Mesothelial cell of epicardium (in vitro differentiated cells): ENCODE results near the gene CRYGB. TPM values are rescaled to one million over a fixed set of nuclear protein-coding genes. Genes with fewer than 3 reads are reported as not detected.
A peak's percentile ranks its signal among the peaks of the same experiment; 100 is the strongest.
"Not testable (repeated sequence)": the region's sequence is repeated elsewhere in the genome, so short reads cannot be mapped to it uniquely, and the experiment has no call there.

Experiments
- DNase-seq, 2 experiments: peaks; one replicate each; pipeline ENCODE4 v3.0.0; 2021; ENCODE audit warnings: low spot score in 2 of 2; ENCODE audit not compliant: unreplicated experiment in 2 of 2
- H3K27ac Mint-ChIP-seq: 2 replicates; pipeline ENCODE4 v1.8.0; 2021; ENCODE audit warnings: mixed read lengths
- H3K27me3 Mint-ChIP-seq: 2 replicates; pipeline ENCODE4 v1.8.0; 2021; ENCODE audit warnings: low read depth, mixed read lengths
- H3K36me3 Mint-ChIP-seq: 2 replicates; pipeline ENCODE4 v1.8.0; 2021; ENCODE audit warnings: mixed read lengths
- H3K4me1 Mint-ChIP-seq: 2 replicates; pipeline ENCODE4 v1.8.0; 2021; ENCODE audit warnings: mixed read lengths
- H3K4me3 Mint-ChIP-seq: 2 replicates; pipeline ENCODE4 v1.8.0; 2021; ENCODE audit warnings: mild to moderate bottlenecking, moderate library complexity, mixed read lengths
- H3K9me3 Mint-ChIP-seq: 2 replicates; pipeline ENCODE4 v1.8.0; 2021; ENCODE audit warnings: mixed read lengths
- CTCF ChIP-seq: fragments of 200-600 bp; sonication (generic); IDR thresholded peaks from one replicate; pipeline ENCODE4 v1.5.0; 2021; ENCODE audit warnings: antibody characterized with exemption; ENCODE audit not compliant: unreplicated experiment
- total RNA-seq: library from RNA; stranded (reverse); gene quantifications from 3 replicates; pipeline ENCODE4 v1.2.1, GENCODE V29; 2021

The CRYGB gene
- total RNA-seq, 1 donor from 2014 or later: not detected

GRCh38 chr2:208125251-208125650 is 20.7 kb downstream of the CRYGB start:
- TF ChIP-seq CTCF: no peak
- H3K9me3 Mint-ChIP-seq: no peaks in the 10 kb centered on the region
- H3K36me3 Mint-ChIP-seq: no peaks in the 10 kb centered on the region
- H3K27ac Mint-ChIP-seq: no peak overlapping the region
- H3K4me3 Mint-ChIP-seq: no peak overlapping the region
- DNase-seq: no peak
- peaks cover 12% of the 10 kb centered on the region for H3K4me1 Mint-ChIP-seq
- H3K27me3 Mint-ChIP-seq: no peaks in the 10 kb centered on the region

GRCh38 chr2:208124013-208124715 is 21.8 kb downstream of the CRYGB start, which contains the start of gene CRYGD:
CRYGD (minus strand) TSS chr2:208124524; CDS start chr2:208124473, 51 bp downstream.
- not testable (repeated sequence) for H3K9me3 Mint-ChIP-seq, H3K27me3 Mint-ChIP-seq, H3K36me3 Mint-ChIP-seq, H3K4me1 Mint-ChIP-seq, DNase-seq, H3K27ac Mint-ChIP-seq, H3K4me3 Mint-ChIP-seq

- DNase-seq: no peak
- no peak overlapping the region for H3K27ac Mint-ChIP-seq
- TF ChIP-seq CTCF: no peak
- no peak overlapping the region for H3K4me3 Mint-ChIP-seq
- no peaks in the 10 kb centered on the region for H3K27me3 Mint-ChIP-seq
- peaks cover 5% of the 10 kb centered on the region for H3K9me3 Mint-ChIP-seq
- H3K4me1 Mint-ChIP-seq: no peaks in the 10 kb centered on the region
- no peaks in the 10 kb centered on the region for H3K36me3 Mint-ChIP-seq
Observed at GRCh38 chr2:208122248-208122647, 23.7 kb downstream of the CRYGB start.

GRCh38 chr2:208118918-208119317 is 27.0 kb downstream of the CRYGB start:
- no peaks in the 10 kb centered on the region for H3K27me3 Mint-ChIP-seq
- H3K4me3 Mint-ChIP-seq: no peak overlapping the region
- H3K4me1 Mint-ChIP-seq: no peaks in the 10 kb centered on the region
- no peak for DNase-seq
- H3K9me3 Mint-ChIP-seq: peaks cover 5% of the 10 kb centered on the region
- TF ChIP-seq CTCF: no peak
- H3K36me3 Mint-ChIP-seq: no peaks in the 10 kb centered on the region
- H3K27ac Mint-ChIP-seq: no peak overlapping the region

- H3K27ac Mint-ChIP-seq, H3K27me3 Mint-ChIP-seq, H3K9me3 Mint-ChIP-seq, DNase-seq, H3K4me3 Mint-ChIP-seq, H3K36me3 Mint-ChIP-seq: not testable (repeated sequence)
- H3K4me1 Mint-ChIP-seq: peaks cover 12% of the 10 kb centered on the region
Observed at GRCh38 chr2:208117390-208117789, 28.6 kb downstream of the CRYGB start.

- TF ChIP-seq CTCF: no peak
- Mint-ChIP-seq H3K36me3 (no peaks in the 10 kb centered on the region), H3K27me3 (no peaks in the 10 kb centered on the region), H3K27ac (no peak overlapping the region), H3K4me1 (peaks cover 12% of the 10 kb centered on the region), H3K9me3 (peaks cover 4% of the 10 kb centered on the region), H3K4me3 (peak overlapping the region; percentile 54)
- DNase-seq: no peak
Observed at GRCh38 chr2:208112969-208113368, 33.0 kb downstream of the CRYGB start.

- not testable (repeated sequence) for H3K9me3 Mint-ChIP-seq, DNase-seq, H3K36me3 Mint-ChIP-seq, H3K27ac Mint-ChIP-seq, H3K27me3 Mint-ChIP-seq
- Mint-ChIP-seq H3K4me3 (peak overlapping the region; percentile 9), H3K4me1 (peaks cover 12% of the 10 kb centered on the region)
Observed at GRCh38 chr2:208112273-208112745, 33.6 kb downstream of the CRYGB start.
